Fibroblast of the aortic adventitia (primary cell): ENCODE results near the gene SRRM4. TPM values are rescaled to one million over a fixed set of nuclear protein-coding genes. Genes with fewer than 3 reads are reported as not detected.
"Not testable (repeated sequence)": the region's sequence is repeated elsewhere in the genome, so short reads cannot be mapped to it uniquely, and the experiment has no call there.

ENCODE experiments used
- DNase-seq: peaks from one replicate; pipeline ENCODE4 v3.0.0-alpha.2; 2010; ENCODE audit warnings: low read depth
- H3K4me3 ChIP-seq: 2 replicates; pipeline ENCODE4 v1.5.1; 2011; ENCODE audit warnings: low read depth, mild to moderate bottlenecking, control low read depth, low read length, moderate library complexity
- total RNA-seq: library from RNA; depleted of rRNA; stranded (reverse); fragments of >200 nt; gene quantifications from 2 replicates; pipeline ENCODE4 v1.2.3, GENCODE V29; 2012; ENCODE audit warnings: low replicate concordance
- TF ChIP-seq, protein P1 (sequence below): IDR thresholded peaks from 2 replicates; pipeline ENCODE4 v1.5.1; 2011; ENCODE audit warnings: mild to moderate bottlenecking, low read length, control low read depth, inconsistent platforms; ENCODE audit not compliant: insufficient read depth

Gene SRRM4
- total RNA-seq, 1 donor: not detected

DNA sequence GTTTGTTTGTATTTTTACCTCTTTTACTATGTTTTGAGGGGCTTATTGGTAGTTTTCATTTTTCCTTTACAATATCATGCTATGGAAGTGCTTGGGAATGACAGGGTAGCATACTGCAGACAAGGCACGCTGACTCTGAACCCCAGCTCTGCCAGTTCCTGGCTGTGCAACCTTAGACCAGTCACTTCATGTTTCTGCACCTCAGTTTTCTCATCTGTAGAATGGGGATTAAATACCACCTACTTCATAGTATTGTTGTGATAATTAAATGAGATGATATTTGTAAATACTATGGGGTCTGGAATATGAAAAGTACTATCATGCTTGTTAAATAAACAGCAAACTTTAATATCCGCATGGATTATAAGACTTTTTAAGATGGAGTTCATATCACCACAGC is 35.4 kb downstream of the SRRM4 start:
- H3K4me3 ChIP-seq: no peak overlapping the region
- TF ChIP-seq, protein P1, sequence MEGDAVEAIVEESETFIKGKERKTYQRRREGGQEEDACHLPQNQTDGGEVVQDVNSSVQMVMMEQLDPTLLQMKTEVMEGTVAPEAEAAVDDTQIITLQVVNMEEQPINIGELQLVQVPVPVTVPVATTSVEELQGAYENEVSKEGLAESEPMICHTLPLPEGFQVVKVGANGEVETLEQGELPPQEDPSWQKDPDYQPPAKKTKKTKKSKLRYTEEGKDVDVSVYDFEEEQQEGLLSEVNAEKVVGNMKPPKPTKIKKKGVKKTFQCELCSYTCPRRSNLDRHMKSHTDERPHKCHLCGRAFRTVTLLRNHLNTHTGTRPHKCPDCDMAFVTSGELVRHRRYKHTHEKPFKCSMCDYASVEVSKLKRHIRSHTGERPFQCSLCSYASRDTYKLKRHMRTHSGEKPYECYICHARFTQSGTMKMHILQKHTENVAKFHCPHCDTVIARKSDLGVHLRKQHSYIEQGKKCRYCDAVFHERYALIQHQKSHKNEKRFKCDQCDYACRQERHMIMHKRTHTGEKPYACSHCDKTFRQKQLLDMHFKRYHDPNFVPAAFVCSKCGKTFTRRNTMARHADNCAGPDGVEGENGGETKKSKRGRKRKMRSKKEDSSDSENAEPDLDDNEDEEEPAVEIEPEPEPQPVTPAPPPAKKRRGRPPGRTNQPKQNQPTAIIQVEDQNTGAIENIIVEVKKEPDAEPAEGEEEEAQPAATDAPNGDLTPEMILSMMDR: no peak
- DNase-seq: no peak

DNA sequence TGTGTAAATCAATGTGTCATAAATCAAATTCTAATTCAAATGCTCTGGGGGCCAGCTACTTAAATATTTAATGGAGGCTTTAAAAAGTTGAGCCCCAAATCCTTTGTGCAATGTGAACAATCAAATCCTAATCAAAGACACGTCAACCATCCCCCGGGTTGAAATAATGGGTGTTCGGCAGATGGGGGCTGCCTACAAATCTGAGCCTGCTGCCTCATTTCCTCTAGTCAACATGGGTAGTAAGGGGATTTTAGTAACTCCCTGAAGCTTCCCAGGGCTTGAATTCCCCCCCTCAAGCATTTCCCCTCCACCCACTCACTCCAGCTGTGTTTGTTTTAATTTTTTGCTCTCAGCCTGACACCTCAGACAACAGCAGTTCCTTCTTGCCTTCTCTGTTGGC is 37.8 kb downstream of the SRRM4 start:
- TF ChIP-seq, protein P1: no peak
- DNase-seq: no peak
- H3K4me3 ChIP-seq: no peak overlapping the region

DNA sequence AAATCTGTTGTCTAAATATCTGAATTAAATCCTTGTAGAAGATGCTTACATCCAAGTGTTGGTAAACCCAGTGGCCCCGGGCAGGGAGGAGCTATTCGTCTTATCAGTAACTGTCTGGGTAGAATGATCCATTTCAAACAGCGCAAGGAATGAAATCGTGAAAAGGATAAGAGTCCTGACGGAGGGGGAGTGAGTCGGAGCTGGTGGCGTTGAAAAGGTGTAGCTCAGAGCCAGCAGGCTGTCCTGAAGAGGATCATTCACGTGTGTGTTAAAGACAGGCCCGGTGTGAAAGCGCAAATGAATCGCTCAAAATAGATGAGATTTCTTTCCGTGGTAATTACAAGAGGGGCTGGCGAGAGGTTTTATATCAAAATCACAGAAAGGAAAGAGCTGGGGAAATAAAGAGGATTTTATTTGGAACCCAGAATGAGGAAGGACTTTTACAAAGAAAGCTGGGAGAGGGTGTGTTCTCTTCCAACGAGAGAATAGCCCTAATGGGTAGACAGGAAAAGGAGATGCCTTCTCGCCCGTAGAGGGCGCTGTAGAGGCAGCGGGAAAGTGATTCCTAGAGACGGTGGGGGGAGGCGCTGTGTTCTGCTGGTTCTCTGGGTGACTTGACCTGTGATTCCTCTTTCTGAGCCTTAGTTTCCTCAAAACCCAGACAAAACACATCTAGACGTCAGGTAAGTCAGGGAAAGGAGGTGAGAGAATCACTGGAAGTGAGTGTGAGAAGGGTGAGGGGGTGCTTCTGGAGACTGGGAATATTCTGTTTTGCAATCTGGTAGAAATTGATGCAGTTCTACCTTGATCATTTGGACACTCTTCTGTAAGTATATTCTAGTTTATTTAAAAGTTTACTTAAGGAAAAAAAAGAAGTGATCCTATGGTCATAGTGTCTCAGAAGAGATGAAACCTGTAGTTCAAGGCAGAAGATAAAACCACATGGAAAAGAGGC is 39.3 kb downstream of the SRRM4 start:
- H3K4me3 ChIP-seq: no peak overlapping the region
- TF ChIP-seq, protein P1: no peak
- DNase-seq: no peak

DNA sequence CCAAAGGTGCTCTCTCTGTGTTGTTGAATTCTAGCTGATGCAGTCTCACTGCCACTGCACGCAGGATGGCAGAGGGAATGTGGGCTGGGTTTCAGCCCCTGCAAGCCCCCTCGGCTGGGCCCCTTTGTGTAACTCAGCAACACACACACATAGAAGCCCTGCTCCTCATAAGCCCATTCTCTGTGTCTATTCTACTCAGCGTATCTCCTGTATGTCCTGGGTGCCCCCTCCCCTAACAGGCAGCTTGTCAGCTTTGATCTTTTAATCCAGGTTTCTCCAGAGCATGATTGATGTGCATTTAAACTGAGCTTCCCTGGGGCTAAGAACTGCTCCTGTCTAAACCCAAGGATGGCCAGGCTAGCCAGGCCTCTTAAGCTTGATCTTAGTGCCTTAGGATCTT is 43.0 kb downstream of the SRRM4 start:
- TF ChIP-seq, protein P1: no peak
- no peak for DNase-seq
- H3K4me3 ChIP-seq: no peak overlapping the region

DNA sequence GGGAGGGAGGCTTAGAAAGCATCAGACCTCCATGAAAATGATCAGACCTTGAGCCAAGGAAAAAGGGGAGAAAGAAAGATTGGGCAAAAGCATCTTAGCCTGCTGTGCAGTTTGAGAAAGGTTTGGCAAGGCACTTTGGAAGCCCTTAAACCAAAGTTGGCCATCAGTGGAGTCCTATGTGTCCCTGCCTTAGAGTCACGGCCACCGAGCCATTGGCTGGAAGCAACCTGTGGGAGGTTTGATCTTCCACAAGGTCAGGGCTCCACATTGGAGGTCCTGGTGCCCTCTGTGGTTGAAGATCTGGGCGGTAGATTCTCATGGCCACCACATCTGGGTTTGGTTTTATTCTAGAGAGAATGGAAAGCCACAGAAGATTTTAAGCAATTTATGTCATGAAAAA is 44.4 kb downstream of the SRRM4 start:
- DNase-seq: no peak
- no peak overlapping the region for H3K4me3 ChIP-seq
- TF ChIP-seq, protein P1: no peak

DNA sequence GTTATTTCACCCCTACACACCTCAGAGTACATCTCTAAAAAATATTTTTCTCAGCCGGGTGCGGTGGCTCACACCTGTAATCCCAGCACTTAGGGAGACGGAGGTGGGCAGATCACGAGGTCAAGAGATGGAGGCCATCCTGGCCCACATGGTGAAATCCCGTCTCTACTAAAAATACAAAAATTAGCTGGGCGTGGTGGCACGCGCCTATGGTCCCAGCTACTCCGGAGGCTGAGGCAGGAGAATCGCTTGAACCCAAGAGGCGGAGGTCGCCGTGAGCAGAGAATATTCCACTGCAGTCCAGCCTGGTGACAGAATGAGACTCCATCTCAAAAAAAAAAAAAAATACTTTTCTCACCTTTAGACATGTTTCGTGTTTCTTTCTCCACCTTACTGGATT is 52.0 kb downstream of the SRRM4 start:
- not testable (repeated sequence) for H3K4me3 ChIP-seq, DNase-seq

DNA sequence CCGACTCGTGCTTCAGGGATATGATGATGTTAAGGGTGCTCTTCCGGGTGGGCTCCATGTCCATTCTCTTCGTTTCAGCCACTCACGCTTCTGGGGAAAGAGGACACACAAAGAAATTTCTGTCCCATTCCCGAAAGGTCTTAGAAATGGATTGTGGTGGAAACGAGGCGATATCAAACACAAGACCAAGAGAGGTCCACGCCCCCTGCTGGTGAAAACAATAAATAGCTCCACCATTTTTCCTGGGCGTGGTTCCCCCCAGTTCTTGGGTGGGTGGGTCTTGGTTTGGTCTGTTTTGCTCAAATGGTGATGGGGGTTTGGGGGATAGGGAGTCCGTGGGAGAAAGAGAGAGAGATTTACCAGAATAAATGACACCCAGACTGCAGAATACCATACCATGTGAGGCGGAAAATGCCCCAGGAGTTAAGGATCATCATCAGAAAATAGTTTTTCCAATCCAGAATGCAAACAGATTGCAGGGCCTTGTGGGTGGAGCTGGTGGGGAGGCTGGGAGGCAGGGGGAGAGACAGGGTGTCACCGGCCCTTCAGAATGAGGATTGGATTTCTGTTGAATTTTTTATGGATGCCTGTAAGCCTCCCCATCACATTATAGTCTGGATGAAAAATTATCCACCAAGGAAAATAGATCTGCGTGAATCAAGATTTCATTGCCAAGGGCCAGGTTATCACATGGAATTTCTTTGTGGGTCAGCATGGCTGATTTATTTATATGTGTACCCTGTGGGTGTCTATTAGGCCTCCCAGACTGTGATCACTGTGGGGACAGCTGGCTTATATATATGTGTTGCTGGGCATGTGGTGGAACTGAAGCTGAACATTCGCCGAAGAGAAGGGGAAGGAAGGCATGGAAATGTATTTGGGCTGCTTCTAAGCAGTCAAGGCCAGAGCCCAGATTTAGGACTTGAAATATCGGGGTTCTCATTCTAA is 55.8 kb downstream of the SRRM4 start:
- H3K4me3 ChIP-seq: no peak overlapping the region
- TF ChIP-seq, protein P1: peak; percentile 31
- DNase-seq: no peak
